Measurements from ENCODE around the gene KLHL18. TPM values are rescaled to one million over a fixed set of nuclear protein-coding genes. Genes with fewer than 3 reads are reported as not detected.
"Not testable (repeated sequence)": the region's sequence is repeated elsewhere in the genome, so short reads cannot be mapped to it uniquely, and the experiment has no call there.

Gene KLHL18
- polyA plus RNA-seq, 1 donor: 14.7 TPM

- DNase-seq: no peak
These were observed 8.1 kb upstream of the KLHL18 start for GRCh38 chr3:47274652-47275051.

- no peak for DNase-seq
These were observed 6.2 kb upstream of the KLHL18 start for GRCh38 chr3:47276558-47276957.

- no peak for DNase-seq
These were observed 2.2 kb upstream of the KLHL18 start for GRCh38 chr3:47280519-47280918.

DNA sequence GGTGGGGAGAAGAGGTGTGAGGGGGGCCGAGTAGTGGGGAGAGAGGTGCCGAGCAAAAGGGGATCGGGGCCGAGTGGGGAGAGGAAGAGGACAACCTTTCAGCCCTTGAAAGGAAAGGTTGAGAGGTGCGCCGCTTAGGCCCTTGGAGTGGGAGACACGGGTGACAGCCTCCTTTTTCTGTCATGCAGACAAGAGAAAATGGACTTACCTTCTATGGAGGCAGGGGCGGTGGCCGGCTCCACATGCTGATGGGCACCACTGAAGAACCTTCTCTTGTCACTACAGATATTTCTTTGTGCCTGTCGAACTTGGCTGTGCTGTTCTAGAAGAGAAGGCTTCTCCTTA is 421 bp downstream of the KLHL18 start:
- no peak for DNase-seq

DNA sequence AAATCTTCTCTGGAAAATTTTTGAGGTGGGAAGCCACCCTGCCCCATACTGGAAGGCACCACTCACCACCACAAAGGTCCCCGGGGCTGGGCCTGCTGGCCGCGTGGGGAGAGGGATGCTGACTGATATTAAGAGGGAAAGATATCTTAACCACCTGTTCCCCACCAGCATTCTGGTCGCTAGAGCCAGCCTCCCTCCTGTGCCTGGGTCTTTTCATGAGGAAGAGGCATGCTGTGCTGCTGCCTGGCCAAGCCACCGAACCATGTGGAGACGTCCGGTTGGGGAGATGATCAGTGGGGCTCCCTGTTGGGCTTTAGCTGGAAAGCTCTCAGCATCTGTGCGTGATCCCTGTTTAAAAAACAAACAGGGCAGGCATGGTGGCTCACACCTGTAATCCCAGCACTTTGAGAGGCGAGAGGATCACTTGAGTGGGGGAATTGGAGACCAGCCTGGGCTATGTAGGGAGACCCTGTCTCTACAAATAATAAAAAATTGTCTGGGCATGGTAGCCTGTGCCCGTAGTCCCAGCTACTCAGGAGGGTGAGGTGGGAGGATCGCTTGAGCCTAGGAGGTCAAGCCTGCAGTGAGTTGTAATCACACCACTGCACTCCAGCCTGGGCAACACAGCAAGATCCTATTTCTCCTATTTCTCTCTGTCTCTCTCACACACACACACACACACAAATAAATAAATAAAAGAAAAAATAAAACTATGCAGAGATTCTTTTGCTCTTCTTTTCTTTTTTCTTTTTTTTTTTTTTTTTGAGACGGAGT is 1.0 kb downstream of the KLHL18 start:
- no peak for DNase-seq

- no peak for DNase-seq
These were observed 6.5 kb downstream of the KLHL18 start for GRCh38 chr3:47288966-47289910.

DNA sequence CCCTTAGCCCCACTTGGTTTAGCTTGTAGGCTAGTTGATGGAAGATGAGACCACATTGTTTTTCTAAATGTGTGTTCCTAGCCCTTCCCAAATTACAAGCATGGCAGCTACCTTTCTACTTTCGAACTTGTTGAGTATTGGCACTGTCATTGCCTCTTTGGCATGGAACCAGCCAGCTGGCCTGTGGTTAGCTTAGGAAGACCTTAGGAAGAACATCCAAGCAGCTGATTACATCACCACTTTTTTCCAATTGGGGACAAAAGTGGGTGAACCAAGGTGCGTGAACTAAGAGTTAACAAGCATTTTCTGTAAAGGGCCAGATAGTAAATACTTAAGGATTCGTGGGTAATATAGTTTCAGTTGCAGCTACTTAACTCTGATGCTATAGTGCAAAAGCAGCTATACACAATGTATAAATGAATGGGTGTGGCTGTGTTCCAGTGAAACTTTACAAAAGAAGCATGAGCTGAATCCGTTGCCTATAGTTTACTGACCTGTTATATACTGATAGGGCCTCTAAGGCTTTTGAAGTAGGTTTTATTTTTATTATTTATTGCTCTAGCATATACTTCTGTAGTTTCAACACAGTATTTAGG is 8.5 kb downstream of the KLHL18 start:
- no peak for DNase-seq

DNA sequence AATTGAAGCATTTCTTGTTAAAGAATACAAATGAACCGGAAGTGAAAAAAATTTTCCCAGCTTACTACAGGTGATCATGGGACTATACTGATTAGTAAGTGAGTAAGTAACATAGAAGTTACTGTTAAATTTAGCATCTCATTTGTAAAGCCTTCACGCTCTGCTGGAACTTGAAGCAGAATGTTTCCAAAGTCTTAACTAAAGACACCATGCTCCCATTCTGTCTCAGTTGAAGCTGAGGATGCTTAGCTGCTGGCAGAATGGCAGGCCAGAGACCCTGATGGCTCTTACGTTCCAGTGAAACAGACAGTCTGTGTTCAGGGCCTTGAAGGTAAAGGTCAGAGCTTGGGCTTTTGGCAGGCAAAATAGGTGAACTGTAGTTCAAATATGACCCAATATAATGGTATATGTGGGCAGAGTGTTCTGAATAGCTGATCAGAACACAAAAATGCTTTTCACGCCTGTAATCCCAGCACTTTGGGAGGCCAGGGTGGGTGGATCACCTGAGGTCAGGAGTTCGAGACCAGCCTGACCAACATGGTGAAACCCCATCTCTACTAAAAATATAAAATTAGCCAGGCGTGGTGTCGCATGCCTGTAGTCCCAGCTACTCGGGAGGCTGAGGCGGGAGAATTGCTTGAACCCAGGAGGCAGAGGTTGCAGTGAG is 9.1 kb downstream of the KLHL18 start:
- not testable (repeated sequence) for DNase-seq

DNA sequence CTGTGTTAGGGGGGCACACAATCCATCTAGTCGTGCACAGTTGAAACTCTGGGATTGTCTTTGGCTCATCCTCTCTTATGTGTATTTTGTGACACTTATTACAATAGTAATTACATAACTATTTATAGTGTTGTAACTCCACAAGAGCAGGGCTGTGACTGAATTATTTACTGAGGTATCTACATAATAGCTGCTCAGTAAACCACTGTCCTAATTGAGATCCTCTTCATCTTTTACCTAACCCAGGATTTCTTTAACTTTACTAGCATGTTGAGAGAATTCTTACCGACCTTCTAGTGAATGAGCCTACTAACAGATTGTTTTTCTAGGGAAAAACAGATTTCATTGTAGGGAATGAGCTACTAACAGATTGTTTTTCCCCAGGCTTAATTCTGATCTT is 11.1 kb downstream of the KLHL18 start:
- DNase-seq: no peak

DNA sequence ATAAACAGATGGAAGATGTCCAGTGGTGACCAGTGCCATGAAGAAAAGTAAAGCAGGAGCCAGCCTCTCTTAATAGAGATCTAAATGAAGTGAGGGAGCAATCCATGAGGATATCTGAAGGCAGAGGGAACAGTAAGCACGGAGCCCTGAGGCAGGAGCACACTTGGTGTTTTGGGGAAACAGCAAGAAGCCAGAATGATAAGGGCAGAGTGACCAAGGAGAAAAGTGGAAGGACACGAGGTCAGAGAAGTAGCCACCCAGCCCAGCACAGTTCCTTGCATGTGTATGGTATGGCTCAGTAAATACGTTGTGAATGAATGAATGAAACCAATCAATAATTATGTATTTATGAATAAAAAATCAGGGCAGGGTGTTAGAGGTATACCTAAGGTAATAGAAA is 11.6 kb downstream of the KLHL18 start:
- DNase-seq: no peak

GRCh38 chr3:47295322-47295721 is 12.6 kb downstream of the KLHL18 start:
- no peak for DNase-seq

DNA sequence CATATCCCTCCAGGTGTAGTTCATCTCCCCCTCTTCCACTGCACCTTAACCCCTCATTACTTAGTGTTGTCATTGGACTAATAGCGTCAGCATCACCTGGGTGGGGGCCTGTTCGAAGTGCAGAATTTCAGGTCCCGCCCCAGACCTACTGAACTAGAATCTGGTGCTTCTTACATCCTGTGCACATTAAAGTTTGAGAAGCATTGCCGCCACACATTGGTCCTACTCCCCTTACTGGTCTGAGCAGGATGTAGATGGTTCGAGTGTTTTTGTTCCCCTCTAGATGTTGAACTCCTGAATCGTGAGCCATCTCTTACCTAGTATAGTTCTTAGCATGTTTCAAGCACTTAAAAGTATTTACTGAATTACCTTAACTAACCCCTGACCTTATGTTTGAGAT is 13.2 kb downstream of the KLHL18 start:
- no peak for DNase-seq

DNA sequence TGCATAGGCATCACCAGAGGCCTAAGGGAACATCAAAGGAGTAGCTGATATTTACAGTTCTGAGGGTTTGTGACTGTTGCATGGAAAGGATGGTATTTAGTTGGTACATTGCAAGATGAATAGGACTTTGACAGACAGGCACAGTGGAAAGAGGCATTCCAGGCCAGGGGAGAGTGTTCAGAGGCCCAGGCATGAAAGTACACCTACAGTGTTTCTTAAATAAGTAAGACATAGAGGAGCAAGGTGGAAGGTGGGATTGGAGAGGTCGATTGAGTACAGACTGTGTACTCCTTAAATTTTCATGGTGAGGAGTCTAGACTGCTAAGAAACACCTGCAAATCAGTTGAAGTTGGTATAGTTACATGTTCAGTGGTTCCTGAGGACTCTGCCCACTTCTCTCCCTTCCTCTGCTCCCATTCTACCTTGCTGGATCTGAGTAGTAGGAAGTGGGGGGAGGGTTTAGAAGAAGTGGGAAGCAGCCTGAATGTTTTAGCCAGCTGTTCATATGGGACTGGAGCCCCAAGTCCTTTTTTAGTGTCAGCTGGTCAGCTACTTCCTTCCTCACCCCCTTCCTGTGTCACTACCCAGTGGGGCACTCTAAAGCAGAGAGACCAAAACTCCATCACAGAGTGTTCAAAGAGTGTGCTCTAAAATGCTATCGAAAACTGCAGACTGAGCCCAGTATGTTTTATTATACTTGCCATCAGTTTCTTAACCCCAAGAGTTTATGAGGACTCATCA is 14.0 kb downstream of the KLHL18 start:
- no peak for DNase-seq

DNA sequence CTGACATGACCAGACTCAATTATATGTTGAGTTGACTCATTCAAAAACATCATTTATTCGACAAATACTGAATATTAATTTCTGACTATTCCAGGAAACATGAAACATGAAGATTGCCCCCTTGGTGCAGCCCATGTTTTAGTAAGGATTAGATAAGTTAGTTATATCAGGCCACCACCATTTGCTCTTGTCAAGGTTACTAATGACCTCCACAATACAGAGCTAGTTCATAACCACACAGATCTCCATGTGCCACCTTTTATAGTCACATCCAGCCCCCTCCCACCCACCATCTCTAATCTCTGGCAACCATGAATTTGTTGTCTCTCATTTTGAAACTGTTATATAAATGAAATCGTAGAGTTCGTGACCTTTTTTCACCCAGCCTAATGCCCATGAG is 15.7 kb downstream of the KLHL18 start:
- no peak for DNase-seq

- no peak for DNase-seq
These were observed 16.9 kb downstream of the KLHL18 start for GRCh38 chr3:47299381-47300318.

- DNase-seq: no peak
These were observed 18.7 kb downstream of the KLHL18 start for GRCh38 chr3:47301456-47301855.

GRCh38 chr3:47306022-47306421 is 23.3 kb downstream of the KLHL18 start:
- DNase-seq: no peak

- DNase-seq: not testable (repeated sequence)
These were observed 26.5 kb downstream of the KLHL18 start for GRCh38 chr3:47309231-47309630.

DNA sequence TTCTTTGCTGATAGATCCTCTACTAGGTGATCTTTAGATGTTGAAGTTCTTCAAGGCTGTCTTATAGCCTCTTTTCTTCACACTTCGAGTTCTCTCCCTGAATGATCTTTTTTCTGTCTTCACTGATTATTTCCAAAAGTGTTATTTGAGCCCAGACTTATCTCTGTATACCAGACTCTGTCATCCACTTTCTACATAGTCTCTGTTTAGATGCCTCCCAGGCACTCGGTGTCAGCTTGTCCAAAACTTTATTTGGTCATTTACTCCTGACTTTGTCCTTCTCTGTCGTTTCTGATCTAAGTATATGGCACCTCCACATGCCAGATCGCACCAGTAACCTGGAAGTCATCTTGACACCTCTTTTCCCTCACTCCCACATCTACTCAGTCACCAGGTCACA is 27.6 kb downstream of the KLHL18 start:
- no peak for DNase-seq

GRCh38 chr3:47313341-47314055 is 30.8 kb downstream of the KLHL18 start:
- no peak for DNase-seq

Data from hindlimb muscle (tissue), 1 donor.